Measurements from ENCODE around the gene GALNT8.

- TF ChIP-seq TAF1 (IDR thresholded peaks at IDR 0.05; ENCODE audit: borderline replicate concordance, insufficient read depth, low read length) (no peak), REST (IDR thresholded peaks at IDR 0.05; ENCODE audit: insufficient read depth in 1 of 2, low read depth in 2 of 2, low read length in 2 of 2) (no peak), POLR2AphosphoS5 (IDR thresholded peaks at IDR 0.05; ENCODE audit: low read depth, low read length) (no peak)
These were observed 86.4 kb downstream of the GALNT8 start for GRCh38 chr12:4806439-4807115.

Data from PFSK-1 (cell line).